ENCODE results near the gene LCOR. TPM values are rescaled to one million over a fixed set of nuclear protein-coding genes. Genes with fewer than 3 reads are reported as not detected.

LCOR gene
- total and polyA plus RNA-seq, 9 of the 15 experiments (the other 6 are each of a cell fraction or from before 2014, with no cell fraction given), result 3.6 to 25.2 (median 14.4) TPM

DNA sequence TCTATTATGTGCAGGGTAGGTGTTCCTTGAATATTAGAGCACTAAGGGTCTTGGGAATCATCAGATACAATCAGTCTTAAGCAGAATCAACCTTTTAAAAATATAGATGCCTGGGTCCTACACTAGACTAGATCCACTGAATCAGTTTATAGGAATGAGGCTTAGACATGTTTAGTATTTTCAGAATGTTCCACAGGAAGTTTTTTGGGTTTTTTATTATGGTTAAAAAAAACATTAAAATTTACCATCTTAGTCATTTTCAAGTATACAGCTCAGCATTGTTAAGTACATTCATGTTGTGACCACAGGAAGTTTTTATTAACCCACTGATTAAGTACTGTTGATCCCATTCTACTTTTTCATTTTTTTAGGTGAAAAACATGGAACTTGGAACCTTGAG is 135.7 kb downstream of the LCOR start:
- BruUV-seq (replicated peaks), result no TSS peak
- CTCF ChIA-PET (ENCODE audit: low intra/inter-chr PET ratio), result no interaction called here
- in situ Hi-C loops (cut with MboI), result no loop called here
- no peak overlapping the region for H3K4me2 ChIP-seq (ENCODE audit: insufficient read depth, low read length)
- no peaks in the 10 kb centered on the region for H3K9me3 ChIP-seq (replicated peaks; ENCODE audit: control insufficient read depth, insufficient read depth, low read depth, low read length)
- DNase-seq (ENCODE audit: extremely low read depth in 1 of 4, low spot score in 3 of 4) (no peak), FAIRE-seq (no peak), ATAC-seq (no peak)
- POLR2A ChIA-PET, result no interaction called here
- H4K20me1 ChIP-seq (replicated peaks; ENCODE audit: control insufficient read depth, insufficient read depth, low read length), result no peaks in the 10 kb centered on the region
- H3K9ac ChIP-seq (ENCODE audit: insufficient read depth in 1 of 2, low read depth in 2 of 2, low read length in 2 of 2), result no peak overlapping the region
- H2AFZ ChIP-seq (ENCODE audit: low read depth, low read length), result no peak overlapping the region
- no peak overlapping the region for H3K4me3 ChIP-seq
- H3K36me3 ChIP-seq (ENCODE audit: control insufficient read depth, insufficient read depth, low read length), result no peaks in the 10 kb centered on the region
- intact Hi-C loops (cut with micrococcal nuclease), result no loop called here
- H3K27ac ChIP-seq (ENCODE audit: extremely low read depth, low read depth, low read length), result no peak overlapping the region
- H3K79me2 ChIP-seq (ENCODE audit: control insufficient read depth, insufficient read depth, low read length), result no peaks in the 10 kb centered on the region
- H3K4me1 ChIP-seq (replicated peaks in 1 of 2; ENCODE audit: control insufficient read depth in 2 of 2, insufficient read depth in 2 of 2, low read length in 2 of 2), result no peaks in the 10 kb centered on the region
- H3K27me3 ChIP-seq (ENCODE audit: control insufficient read depth in 2 of 2, insufficient read depth in 2 of 2, low read length in 2 of 2), result no peaks in the 10 kb centered on the region
- no peaks in the 10 kb centered on the region for H3K9me1 ChIP-seq (ENCODE audit: control insufficient read depth, insufficient read depth, low read length)
- TF ChIP-seq ATF1 (CRISPR knock-in tag; IDR thresholded peaks at IDR 0.05) (no peak), ATF1 (tag; IDR thresholded peaks at IDR 0.05) (no peak), ELK1 (CRISPR knock-in tag; IDR thresholded peaks at IDR 0.05) (no peak), RFX7 (CRISPR knock-in tag; IDR thresholded peaks at IDR 0.05) (no peak), JUN (IDR thresholded peaks at IDR 0.05; ENCODE audit: borderline replicate concordance, low read depth, low read length) (no peak), JUN (CRISPR knock-in tag; IDR thresholded peaks at IDR 0.05; ENCODE audit: borderline replicate concordance) (no peak), PHF8 (IDR thresholded peaks at IDR 0.05; ENCODE audit: borderline replicate concordance, low read length) (no peak), THRB (CRISPR knock-in tag; conservative IDR thresholded peaks at IDR 0.05) (no peak), TFAM (CRISPR knock-in tag; conservative IDR thresholded peaks at IDR 0.05) (no peak), MAFF (IDR thresholded peaks at IDR 0.05; ENCODE audit: low read length) (no peak)
